Measurements from ENCODE around the gene CAPN11. TPM values are rescaled to one million over a fixed set of nuclear protein-coding genes. Genes with fewer than 3 reads are reported as not detected.
"Not testable (repeated sequence)": the region's sequence is repeated elsewhere in the genome, so short reads cannot be mapped to it uniquely, and the experiment has no call there.

CAPN11 gene
- total RNA-seq, 4 donors from 2014 or later = 0.42 TPM; not detected in 3

- in situ Hi-C loops (cut with MboI; ENCODE audit: low sequenced_read_pairs in 4 of 4) = no loop called here
- no peak for DNase-seq
- H3K4me1 ChIP-seq = no peaks in the 10 kb centered on the region
- no peaks in the 10 kb centered on the region for H3K27me3 ChIP-seq
- intact Hi-C loops (cut with DNase I; ENCODE audit: low total_unique reads) = no loop called here
- H3K9me3 ChIP-seq = no peaks in the 10 kb centered on the region
- ATAC-seq = no peak
- H3K4me3 ChIP-seq = no peak overlapping the region
- H3K36me3 ChIP-seq = no peaks in the 10 kb centered on the region
- TF ChIP-seq, protein P1, sequence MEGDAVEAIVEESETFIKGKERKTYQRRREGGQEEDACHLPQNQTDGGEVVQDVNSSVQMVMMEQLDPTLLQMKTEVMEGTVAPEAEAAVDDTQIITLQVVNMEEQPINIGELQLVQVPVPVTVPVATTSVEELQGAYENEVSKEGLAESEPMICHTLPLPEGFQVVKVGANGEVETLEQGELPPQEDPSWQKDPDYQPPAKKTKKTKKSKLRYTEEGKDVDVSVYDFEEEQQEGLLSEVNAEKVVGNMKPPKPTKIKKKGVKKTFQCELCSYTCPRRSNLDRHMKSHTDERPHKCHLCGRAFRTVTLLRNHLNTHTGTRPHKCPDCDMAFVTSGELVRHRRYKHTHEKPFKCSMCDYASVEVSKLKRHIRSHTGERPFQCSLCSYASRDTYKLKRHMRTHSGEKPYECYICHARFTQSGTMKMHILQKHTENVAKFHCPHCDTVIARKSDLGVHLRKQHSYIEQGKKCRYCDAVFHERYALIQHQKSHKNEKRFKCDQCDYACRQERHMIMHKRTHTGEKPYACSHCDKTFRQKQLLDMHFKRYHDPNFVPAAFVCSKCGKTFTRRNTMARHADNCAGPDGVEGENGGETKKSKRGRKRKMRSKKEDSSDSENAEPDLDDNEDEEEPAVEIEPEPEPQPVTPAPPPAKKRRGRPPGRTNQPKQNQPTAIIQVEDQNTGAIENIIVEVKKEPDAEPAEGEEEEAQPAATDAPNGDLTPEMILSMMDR (IDR thresholded peaks at IDR 0.05 in 4 of 5, conservative IDR thresholded peaks at IDR 0.05 in 1 of 5) = no peak
- no peak for TF ChIP-seq POLR2A (IDR thresholded peaks at IDR 0.05)
- H3K27ac ChIP-seq = no peak overlapping the region
These were observed 34.8 kb downstream of the CAPN11 start for GRCh38 chr6:44193307-44193910.

GRCh38 chr6:44194326-44194725, 35.7 kb downstream of the CAPN11 start:
- H3K9me3 ChIP-seq = no peaks in the 10 kb centered on the region
- intact Hi-C loops (cut with DNase I; ENCODE audit: low total_unique reads) (no loop called here), in situ Hi-C loops (cut with MboI; ENCODE audit: low sequenced_read_pairs in 4 of 4) (no loop called here)
- no peak overlapping the region for H3K4me3 ChIP-seq
- H3K4me1 ChIP-seq = no peaks in the 10 kb centered on the region
- no peaks in the 10 kb centered on the region for H3K36me3 ChIP-seq
- no peak overlapping the region for H3K27ac ChIP-seq
- no peak for TF ChIP-seq POLR2A (IDR thresholded peaks at IDR 0.05)
- TF ChIP-seq, protein P1 (IDR thresholded peaks at IDR 0.05 in 4 of 5, conservative IDR thresholded peaks at IDR 0.05 in 1 of 5) = no peak
- ATAC-seq (no peak), DNase-seq (no peak)
- no peaks in the 10 kb centered on the region for H3K27me3 ChIP-seq

DNA sequence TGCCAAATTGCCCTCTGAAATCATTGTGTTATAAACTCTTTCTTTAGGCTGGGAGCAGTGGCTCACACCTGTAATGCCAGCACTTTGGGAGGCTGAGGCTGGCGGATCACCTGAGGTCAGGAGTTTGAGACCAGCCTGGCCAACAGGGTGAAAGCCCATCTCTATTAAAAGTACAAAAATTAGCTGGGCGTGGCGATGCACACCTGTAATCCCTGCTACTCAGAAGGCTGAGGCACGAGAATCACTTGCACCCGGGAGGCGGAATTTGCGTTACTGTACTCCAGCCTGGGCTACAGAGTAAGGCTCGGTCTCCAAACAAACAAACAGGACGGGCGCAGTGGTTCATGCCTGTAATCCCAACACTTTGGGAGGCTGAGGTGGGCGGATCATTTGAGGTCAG, 37.7 kb downstream of the CAPN11 start:
- H3K9me3 ChIP-seq; H3K27me3 ChIP-seq; DNase-seq; intact Hi-C loops (cut with DNase I; ENCODE audit: low total_unique reads); H3K4me3 ChIP-seq; H3K27ac ChIP-seq; ATAC-seq; in situ Hi-C loops (cut with MboI; ENCODE audit: low sequenced_read_pairs in 4 of 4); H3K4me1 ChIP-seq; H3K36me3 ChIP-seq: not testable (repeated sequence)

- Histone ChIP-seq H3K27me3 (no peaks in the 10 kb centered on the region), H3K36me3 (no peaks in the 10 kb centered on the region), H3K27ac (no peak overlapping the region), H3K4me1 (peaks cover 0 to 10% of the 10 kb centered on the region in 2 donors), H3K9me3 (no peaks in the 10 kb centered on the region), H3K4me3 (no peak overlapping the region)
- no peak for TF ChIP-seq POLR2A (IDR thresholded peaks at IDR 0.05)
- TF ChIP-seq, protein P1 (IDR thresholded peaks at IDR 0.05 in 4 of 5, conservative IDR thresholded peaks at IDR 0.05 in 1 of 5) = no peak
- ATAC-seq (no peak), DNase-seq (no peak)
- intact Hi-C loops (cut with DNase I; ENCODE audit: low total_unique reads) = no loop called here
- in situ Hi-C loops (cut with MboI; ENCODE audit: low sequenced_read_pairs in 4 of 4) = no loop called here
These were observed 40.1 kb downstream of the CAPN11 start for GRCh38 chr6:44198684-44199083.

GRCh38 chr6:44199883-44200282, 41.3 kb downstream of the CAPN11 start:
- in situ Hi-C loops (cut with MboI; ENCODE audit: low sequenced_read_pairs in 4 of 4) (no loop called here), intact Hi-C loops (cut with DNase I; ENCODE audit: low total_unique reads) (no loop called here)
- no peaks in the 10 kb centered on the region for H3K36me3 ChIP-seq
- no peak overlapping the region for H3K4me3 ChIP-seq
- H3K27ac ChIP-seq = no peak overlapping the region
- H3K27me3 ChIP-seq = no peaks in the 10 kb centered on the region
- ATAC-seq (no peak), DNase-seq (no peak)
- no peaks in the 10 kb centered on the region for H3K9me3 ChIP-seq
- no peak for TF ChIP-seq POLR2A (IDR thresholded peaks at IDR 0.05)
- TF ChIP-seq, protein P1 (IDR thresholded peaks at IDR 0.05 in 4 of 5, conservative IDR thresholded peaks at IDR 0.05 in 1 of 5) = no peak
- peaks cover 0 to 12% of the 10 kb centered on the region in 2 donors for H3K4me1 ChIP-seq

Measured in gastrocnemius medialis (tissue), 4 donors.